SK-N-SH (cell line): Measurements from ENCODE around the gene ALDH1L2.

Experiments used
- CTCF ChIP-seq: fragments of 200-600 bp; sonication (generic); IDR thresholded peaks from 2 replicates; pipeline ENCODE4 v1.6.1; 2017; ENCODE audit warnings: antibody characterized with exemption, mild to moderate bottlenecking, moderate library complexity
- EP300 ChIP-seq, 2 experiments: IDR thresholded peaks; 2 replicates each; pipeline versions ENCODE4 v1.4.0 to v1.6.1; 2012; ENCODE audit warnings: borderline replicate concordance in 1 of 2, low read depth in 1 of 2, low read length in 1 of 2
- FOXM1 ChIP-seq: IDR thresholded peaks from 2 replicates; pipeline ENCODE4 v1.4.0; 2012; ENCODE audit warnings: low read depth, mild to moderate bottlenecking
- POLR2AphosphoS5 ChIP-seq: IDR thresholded peaks from 2 replicates; pipeline ENCODE4 v1.6.1; 2012; ENCODE audit warnings: low read depth, low read length
- RFX5 ChIP-seq: IDR thresholded peaks from 2 replicates; pipeline ENCODE4 v1.6.1; 2012; ENCODE audit warnings: mild to moderate bottlenecking, improper control_type of control experiment, low read length
- TAF1 ChIP-seq: IDR thresholded peaks from 2 replicates; pipeline ENCODE4 v1.6.1; 2012; ENCODE audit warnings: low read depth, mild to moderate bottlenecking, low read length, moderate library complexity, borderline replicate concordance
- TEAD4 ChIP-seq: IDR thresholded peaks from 2 replicates; pipeline ENCODE4 v1.4.0; 2012; ENCODE audit warnings: mild to moderate bottlenecking, borderline replicate concordance; ENCODE audit not compliant: insufficient read depth
- USF1 ChIP-seq: IDR thresholded peaks from 2 replicates; pipeline ENCODE4 v1.4.0; 2012; ENCODE audit warnings: low read depth, borderline replicate concordance
- TF ChIP-seq, protein P1 (sequence below): fragments of 150-350 bp; IDR thresholded peaks from 2 replicates; pipeline ENCODE4 v1.6.1; 2017; ENCODE audit warnings: antibody characterized with exemption, low read length, low read depth, borderline replicate concordance

GRCh38 chr12:104985206-104985605 is 99.1 kb downstream of the ALDH1L2 start:
- TF ChIP-seq TEAD4: no peak
- no peak for TF ChIP-seq CTCF
- TF ChIP-seq POLR2AphosphoS5: no peak
- TF ChIP-seq EP300 (IDR thresholded peaks at IDR 0.05; ENCODE audit: borderline replicate concordance in 1 of 2, low read depth in 1 of 2, low read length in 1 of 2): no peak
- TF ChIP-seq FOXM1: no peak
- no peak for TF ChIP-seq RFX5
- no peak for TF ChIP-seq USF1
- no peak for TF ChIP-seq TAF1
- TF ChIP-seq, protein P1, sequence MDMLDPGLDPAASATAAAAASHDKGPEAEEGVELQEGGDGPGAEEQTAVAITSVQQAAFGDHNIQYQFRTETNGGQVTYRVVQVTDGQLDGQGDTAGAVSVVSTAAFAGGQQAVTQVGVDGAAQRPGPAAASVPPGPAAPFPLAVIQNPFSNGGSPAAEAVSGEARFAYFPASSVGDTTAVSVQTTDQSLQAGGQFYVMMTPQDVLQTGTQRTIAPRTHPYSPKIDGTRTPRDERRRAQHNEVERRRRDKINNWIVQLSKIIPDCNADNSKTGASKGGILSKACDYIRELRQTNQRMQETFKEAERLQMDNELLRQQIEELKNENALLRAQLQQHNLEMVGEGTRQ: no peak
